C4-2B (cell line): ENCODE results near the gene TXNIP.
"Not testable (repeated sequence)": the region's sequence is repeated elsewhere in the genome, so short reads cannot be mapped to it uniquely, and the experiment has no call there.

Experiments used
- H3K27ac ChIP-seq: fragments of 450-650 bp; 2 replicates; pipeline ENCODE4 v1.5.1; 2017
- CTCF ChIP-seq: fragments of 450-650 bp; conservative IDR thresholded peaks from 2 replicates; pipeline ENCODE4 v1.5.1; 2017; ENCODE audit warnings: mild to moderate bottlenecking
- ZFX ChIP-seq: fragments of 450-650 bp; IDR thresholded peaks from 2 replicates; pipeline ENCODE4 v1.6.1; 2017

The TXNIP gene

GRCh38 chr1:146031476-146031875 lies 35.1 kb upstream of the TXNIP start:
- H3K27ac ChIP-seq = no peak overlapping the region
- TF ChIP-seq CTCF (no peak), ZFX (no peak)

GRCh38 chr1:146029117-146029516 lies 32.7 kb upstream of the TXNIP start:
- H3K27ac ChIP-seq = no peak overlapping the region
- TF ChIP-seq ZFX (no peak), CTCF (no peak)

GRCh38 chr1:146026650-146027049 lies 30.3 kb upstream of the TXNIP start:
- H3K27ac ChIP-seq = not testable (repeated sequence)

- not testable (repeated sequence) for H3K27ac ChIP-seq
These were observed 29.6 kb upstream of the TXNIP start for GRCh38 chr1:146025787-146026495.

GRCh38 chr1:146022403-146023127 lies 26.2 kb upstream of the TXNIP start:
- no peak for TF ChIP-seq CTCF
- TF ChIP-seq ZFX = no peak
- H3K27ac ChIP-seq = no peak overlapping the region

- H3K27ac ChIP-seq = no peak within 1 kb of the TSS
- TF ChIP-seq ZFX (no peak), CTCF (no peak)
These were observed 25.4 kb upstream of the TXNIP start, which contains the start of gene HJV for GRCh38 chr1:146021622-146022402. TSS of gene HJV (minus strand) at chr1:146021735. CDS start at chr1:146020231, 1,504 bp downstream.

- no peak for TF ChIP-seq CTCF
- no peak for TF ChIP-seq ZFX
- H3K27ac ChIP-seq = no peak overlapping the region
These were observed 24.7 kb upstream of the TXNIP start for GRCh38 chr1:146021050-146021445.
